B cell (primary cell): Measurements from ENCODE around the gene GYS2. TPM values are rescaled to one million over a fixed set of nuclear protein-coding genes. Genes with fewer than 3 reads are reported as not detected.

ENCODE experiments used
- ATAC-seq: fragments of 200-7000 bp; cut with Tn5 transposase; one replicate; pipeline ENCODE4 v1.10.0; 2021; ENCODE audit warnings: low read depth, mild to moderate bottlenecking, moderate number of reproducible peaks, moderate library complexity
- CTCF ChIA-PET: fragments of 350-600 bp; sonication (Branson Sonifier 250); formaldehyde crosslinking; loops from one replicate; lab custom pipeline; 2021; ENCODE audit warnings: antibody characterized with exemption, inconsistent platforms; lab: Charles Lee
- POLR2A ChIA-PET: fragments of 350-600 bp; sonication (Branson Sonifier 250); formaldehyde crosslinking; loops from one replicate; lab custom pipeline; 2021; ENCODE audit warnings: antibody characterized with exemption; lab: Charles Lee
- DNase-seq: peaks from one replicate; pipeline ENCODE4 v3.0.0; 2013
- H2AFZ ChIP-seq: 2 replicates; pipeline ENCODE4 v1.6.1; 2012; ENCODE audit warnings: mild to moderate bottlenecking, low read depth, low read length; ENCODE audit not compliant: insufficient read depth, poor library complexity, severe bottlenecking
- H3K27ac ChIP-seq, 2 donors: 1 replicate in 1 of 2; 2 replicates in 1 of 2; pipeline ENCODE4 v1.5.1; 2012 to 2013; ENCODE audit warnings: low read length in 2 of 2, mild to moderate bottlenecking in 2 of 2, moderate library complexity in 1 of 2
- H3K27me3 ChIP-seq, 4 experiments: fragments of 200-600 bp in 1 of 4; sonication (generic) in 1 of 4; replicated peaks in 1 of 4; 1 replicate in 2 of 4; 2 replicates in 2 of 4; pipeline versions ENCODE4 v1.6.1 to v1.7.0; 2013 to 2016; ENCODE audit warnings: low read length in 3 of 4, mild to moderate bottlenecking in 2 of 4, mixed read lengths in 1 of 4, moderate library complexity in 1 of 4; ENCODE audit not compliant: insufficient read depth in 4 of 4, control insufficient read depth in 3 of 4; ENCODE audit errors: control extremely low read depth in 1 of 4
- H3K36me3 ChIP-seq, 2 experiments: replicated peaks in 1 of 2; 1 replicate in 1 of 2; 2 replicates in 1 of 2; pipeline versions ENCODE4 v1.6.1 to v1.7.1; 2013; ENCODE audit warnings: low read length in 1 of 2; ENCODE audit not compliant: insufficient read depth in 2 of 2, control insufficient read depth in 1 of 2; ENCODE audit errors: control extremely low read depth in 1 of 2, extremely low read depth in 1 of 2
- H3K4me1 ChIP-seq, 2 donors: fragments of 200-600 bp in 1 of 2; sonication (generic) in 1 of 2; 1 replicate in 1 of 2; 2 replicates in 1 of 2; pipeline versions ENCODE4 v1.5.1 to v1.6.1; 2013 to 2017; ENCODE audit warnings: low read length in 2 of 2; ENCODE audit not compliant: control insufficient read depth in 2 of 2, insufficient read depth in 2 of 2
- H3K4me2 ChIP-seq: replicated peaks from 2 replicates; pipeline ENCODE3; 2012; ENCODE audit warnings: mild to moderate bottlenecking, low read depth, low read length; ENCODE audit not compliant: poor library complexity, severe bottlenecking
- H3K4me3 ChIP-seq, 5 experiments: fragments of 200-600 bp in 1 of 5; sonication (generic) in 1 of 5; 1 replicate in 3 of 5; 2 replicates in 2 of 5; pipeline versions ENCODE4 v1.5.1 to v1.7.0; 2011 to 2016; ENCODE audit warnings: low read length in 4 of 5, mild to moderate bottlenecking in 4 of 5, low read depth in 2 of 5, control low read depth in 1 of 5, moderate library complexity in 1 of 5; ENCODE audit not compliant: insufficient read depth in 1 of 5; ENCODE audit errors: control extremely low read depth in 1 of 5, extremely low read depth in 1 of 5
- H3K79me2 ChIP-seq: fragments of 200-600 bp; sonication (generic); one replicate; pipeline ENCODE4 v1.6.0; 2016; ENCODE audit warnings: low read length; ENCODE audit not compliant: control insufficient read depth, insufficient read depth
- H3K9ac ChIP-seq: fragments of 200-600 bp; sonication (generic); 2 replicates; pipeline ENCODE4 v1.6.1; 2017; ENCODE audit warnings: mild to moderate bottlenecking, low read length, moderate library complexity
- H3K9me3 ChIP-seq, 3 donors: one replicate each; pipeline versions ENCODE4 v1.6.1 to v1.7.1; 2013; ENCODE audit warnings: low read length in 2 of 3; ENCODE audit not compliant: control insufficient read depth in 2 of 3, insufficient read depth in 1 of 3; ENCODE audit errors: control extremely low read depth in 1 of 3
- H4K20me1 ChIP-seq: 2 replicates; pipeline ENCODE4 v1.6.0; 2012; ENCODE audit warnings: mild to moderate bottlenecking, low read length; ENCODE audit not compliant: insufficient read depth, control insufficient read depth, poor library complexity, severe bottlenecking
- H3K27ac Mint-ChIP-seq: one replicate; pipeline ENCODE4 v1.8.0; 2021; ENCODE audit warnings: mixed read lengths
- H3K27me3 Mint-ChIP-seq: one replicate; pipeline ENCODE4 v1.8.0; 2021; ENCODE audit warnings: mixed read lengths
- H3K4me1 Mint-ChIP-seq: one replicate; pipeline ENCODE4 v1.8.0; 2021; ENCODE audit warnings: mixed read lengths
- H3K4me3 Mint-ChIP-seq: one replicate; pipeline ENCODE4 v1.8.0; 2021; ENCODE audit warnings: mixed read lengths
- H3K9me3 Mint-ChIP-seq: one replicate; pipeline ENCODE4 v1.8.0; 2022; ENCODE audit warnings: mixed read lengths; ENCODE audit not compliant: insufficient read depth
- CTCF ChIP-seq: fragments of 200-600 bp; IDR thresholded peaks from one replicate; pipeline ENCODE4 v1.8.0; 2022; ENCODE audit warnings: antibody characterized with exemption, mild to moderate bottlenecking
- EZH2 ChIP-seq: IDR thresholded peaks from 2 replicates; pipeline ENCODE4 v1.6.1; 2012; ENCODE audit warnings: borderline replicate concordance, low read depth, mild to moderate bottlenecking, moderate library complexity, low read length; ENCODE audit not compliant: insufficient read depth, poor library complexity, severe bottlenecking
- WGBS: methylation state at CpG from one replicate; pipeline ENCODE4 v1.1.5; 2013; ENCODE audit warnings: missing lambda C conversion rate; ENCODE audit not compliant: insufficient coverage; 5-methylcytosine and 5-hydroxymethylcytosine counted together
- intact Hi-C: fragments of 100-400 bp; cut with micrococcal nuclease; formaldehyde crosslinking; loops from one replicate; pipeline ENCODE4 v1.10.0; 2022
- polyA plus RNA-seq: library from polyadenylated mRNA; depleted of rRNA; stranded (reverse); fragments of >200 nt; gene quantifications from 2 replicates; pipeline ENCODE4 v1.2.3, GENCODE V29; 2012
- total RNA-seq, 2 donors: library from RNA; stranded (reverse); fragments of 120-200 nt in 1 of 2; gene quantifications; 1 replicate in 1 of 2; 2 replicates in 1 of 2; pipeline versions ENCODE4 v1.2.3 to v1.2.4, GENCODE V29; 2013 to 2022

The GYS2 gene
- total and polyA plus RNA-seq, 2 donors (not counting 1 experiment from before 2014, with no cell fraction given) = not detected

- Mint-ChIP-seq H3K4me3 (no peak within 1 kb of the TSS), H3K27me3 (no peaks in the 10 kb centered on the region), H3K9me3 (no peaks in the 10 kb centered on the region), H3K27ac (no peak within 1 kb of the TSS), H3K4me1 (peaks cover 37% of the 10 kb centered on the region)
- Histone ChIP-seq H3K36me3 (peaks cover 0 to 25% of the 10 kb centered on the region in 2 experiments), H3K4me1 (peaks cover 26 to 28% of the 10 kb centered on the region in 2 donors), H3K27me3 (no peaks in the 10 kb centered on the region), H3K27ac (peak within 1 kb of the TSS; percentile 70 to 89), H3K4me2 (peak within 1 kb of the TSS; percentile 87), H4K20me1 (peaks cover 12% of the 10 kb centered on the region), H3K9ac (peak within 1 kb of the TSS; percentile 96), H3K79me2 (peaks cover 83% of the 10 kb centered on the region), H3K4me3 (peak within 1 kb of the TSS; percentile 69 to 97 (median 92)), H3K9me3 (no peaks in the 10 kb centered on the region), H2AFZ (peak within 1 kb of the TSS; percentile 99)
- POLR2A ChIA-PET = interaction anchor here (1.0 to 1.6 kb wide), 3 partner anchors 27 to 1123 kb away, joined by 3 to 6 read pairs (median 4); partner anchors contain the start of genes ETNK1 and PYROXD1
- intact Hi-C loops = loop anchor here (1.0 to 5.0 kb wide), 5 partner anchors 25 to 1041 kb away; partner anchors contain the start of genes C2CD5, LDHB, PYROXD1 and SPX
- TF ChIP-seq CTCF (no peak), EZH2 (no peak)
- under 1% methylated on average over 57 of the region's 61 CpGs for whole genome bisulfite sequencing
- CTCF ChIA-PET = interaction anchor here (0.8 to 1.0 kb wide), 2 partner anchors 64 to 179 kb away, joined by 3 read pairs; partner anchors contain the start of gene PYROXD1
- DNase-seq (peak; percentile 96), ATAC-seq (peak; percentile 95)
Observed at GRCh38 chr12:21501258-21502163, 103.1 kb downstream of the GYS2 start, which contains the start of the genes GOLT1B and RECQL. GOLT1B (plus strand) TSS chr12:21501789; CDS start chr12:21501924, 135 bp downstream. RECQL (minus strand) TSS chr12:21501635; CDS start chr12:21499570, 2,065 bp downstream.
